NT2/D1 (cell line): ENCODE results near the gene TSPEAR.

Source experiments
- SUZ12 ChIP-seq: IDR thresholded peaks from 2 replicates; pipeline ENCODE4 v1.6.1; 2011; ENCODE audit not compliant: insufficient read length, insufficient read depth; ENCODE audit errors: extremely low read depth
- YY1 ChIP-seq: IDR thresholded peaks from 2 replicates; pipeline ENCODE4 v1.6.1; 2011; ENCODE audit not compliant: insufficient read length, insufficient read depth
- ZNF274 ChIP-seq: IDR thresholded peaks from 2 replicates; pipeline ENCODE4 v1.6.1; 2011; ENCODE audit warnings: mild to moderate bottlenecking, low read depth, low read length

GRCh38 chr21:44527983-44528633 lies 183.3 kb downstream of the TSPEAR start:
- TF ChIP-seq SUZ12 (no peak), ZNF274 (no peak), YY1 (no peak)
